A549 (cell line): ENCODE data around the gene DOK4. TPM values are rescaled to one million over a fixed set of nuclear protein-coding genes. Genes with fewer than 3 reads are reported as not detected.

Experiments
- ATAC-seq, 2 experiments: fragments of 200-7000 bp in 1 of 2; fragments of >200 bp in 1 of 2; cut with Nextera tagmentation in 1 of 2; cut with Tn5 transposase in 1 of 2; 3 replicates each; pipeline versions ENCODE4 v1.8.0 to v1.9.1; 2018 to 2020; ENCODE audit warnings: mild to moderate bottlenecking in 1 of 2, moderate library complexity in 1 of 2
- CTCF ChIA-PET: fragments of 300-600 bp; sonication (Branson Sonifier 250); formaldehyde crosslinking; extraction: SDS; loops from one replicate; lab custom pipeline; 2021; ENCODE audit warnings: antibody characterized with exemption, inconsistent platforms; lab: Yijun Ruan, JAX
- POLR2A ChIA-PET: fragments of 350-600 bp; formaldehyde crosslinking; extraction: SDS; loops from one replicate; lab custom pipeline; 2021; ENCODE audit warnings: antibody characterized with exemption, inconsistent platforms; lab: Yijun Ruan, JAX
- DNase-seq, 2 experiments: peaks; one replicate each; pipeline versions ENCODE4 v3.0.0 to v3.0.0-alpha.2; 2011 to 2016; ENCODE audit warnings: low read depth in 1 of 2, low spot score in 1 of 2
- FAIRE-seq: peaks from 2 replicates; lab custom pipeline; 2011; peaks lifted over from hg19 to GRCh38; lab: Jason Lieb, UNC
- H3K27ac ChIP-seq, 2 experiments: fragments of >200 bp; sonication (Bioruptor Twin); formaldehyde crosslinking; 3 replicates each; pipeline ENCODE4 v1.5.1; 2016 to 2017
- H3K4me1 ChIP-seq: fragments of >200 bp; sonication (Bioruptor Twin); formaldehyde crosslinking; 3 replicates; pipeline ENCODE4 v1.6.1; 2016
- H3K4me2 ChIP-seq: fragments of >200 bp; sonication (Bioruptor Twin); formaldehyde crosslinking; 3 replicates; pipeline ENCODE4 v1.6.1; 2016
- H3K4me3 ChIP-seq: fragments of >200 bp; sonication (Bioruptor Twin); formaldehyde crosslinking; 3 replicates; pipeline ENCODE4 v1.5.1; 2016
- H3K9me3 ChIP-seq: fragments of >200 bp; sonication (Bioruptor Twin); formaldehyde crosslinking; 3 replicates; pipeline ENCODE4 v1.6.1; 2016
- BHLHE40 ChIP-seq: IDR thresholded peaks from 2 replicates; pipeline ENCODE4 v1.6.1; 2012; ENCODE audit warnings: low read depth, low read length, inconsistent platforms
- CHD4 ChIP-seq: fragments of 200-600 bp; sonication (generic); IDR thresholded peaks from 2 replicates; pipeline ENCODE4 v1.6.1; 2016; ENCODE audit warnings: antibody characterized with exemption, mild to moderate bottlenecking, borderline replicate concordance
- CTCF ChIP-seq: fragments of >200 bp; sonication (Bioruptor Twin); formaldehyde crosslinking; IDR thresholded peaks from 3 replicates; pipeline ENCODE4 v1.5.1; 2016
- EHMT2 ChIP-seq: fragments of 200-600 bp; sonication (generic); IDR thresholded peaks from 2 replicates; pipeline ENCODE4 v1.6.1; 2016; ENCODE audit warnings: antibody characterized with exemption, low read depth, mild to moderate bottlenecking, moderate library complexity
- ELK1 ChIP-seq: fragments of 150-350 bp; IDR thresholded peaks from 2 replicates; pipeline ENCODE4 v1.6.1; 2014; ENCODE audit warnings: low read depth, mild to moderate bottlenecking, low read length
- EP300 ChIP-seq, 2 experiments: fragments of >200 bp; sonication (Bioruptor Twin); formaldehyde crosslinking; IDR thresholded peaks; 2 replicates in 1 of 2; 3 replicates in 1 of 2; pipeline ENCODE4 v1.6.1; 2016 to 2017
- FOSB ChIP-seq: fragments of 250-450 bp; sonication (Bioruptor Pico); IDR thresholded peaks from 2 replicates; pipeline ENCODE4 v1.5.0; 2020; ENCODE audit warnings: mild to moderate bottlenecking, moderate library complexity
- FOSL2 ChIP-seq, 2 experiments: fragments of 450-650 bp in 1 of 2; fragments of >200 bp in 1 of 2; sonication (Bioruptor Twin) in 1 of 2; formaldehyde crosslinking; IDR thresholded peaks; 2 replicates each; pipeline versions ENCODE4 v1.5.0 to v1.6.1; 2016 to 2020; ENCODE audit warnings: mild to moderate bottlenecking in 1 of 2, moderate library complexity in 1 of 2
- HES2 ChIP-seq: fragments of >200 bp; sonication (Bioruptor Twin); formaldehyde crosslinking; IDR thresholded peaks from 2 replicates; pipeline ENCODE4 v1.6.1; 2016
- HOXB5 ChIP-seq: fragments of 250-450 bp; sonication (Bioruptor Pico); IDR thresholded peaks from 2 replicates; pipeline ENCODE4 v1.5.0; 2020; ENCODE audit warnings: mild to moderate bottlenecking, moderate library complexity
- JUNB ChIP-seq: fragments of >200 bp; sonication (Bioruptor Twin); formaldehyde crosslinking; IDR thresholded peaks from 2 replicates; pipeline ENCODE4 v1.6.1; 2016
- KDM1A ChIP-seq: fragments of 200-600 bp; sonication (generic); IDR thresholded peaks from 2 replicates; pipeline ENCODE4 v1.6.1; 2016; ENCODE audit warnings: low read depth, mild to moderate bottlenecking
- MAFK ChIP-seq: fragments of 450-650 bp; IDR thresholded peaks from 2 replicates; pipeline ENCODE4 v1.6.1; 2014; ENCODE audit not compliant: partially characterized antibody
- NR3C1 ChIP-seq: fragments of >200 bp; sonication (Bioruptor Twin); formaldehyde crosslinking; IDR thresholded peaks from 3 replicates; pipeline ENCODE4 v1.6.1; 2017
- POLR2A ChIP-seq: IDR thresholded peaks from 2 replicates; pipeline ENCODE4 v1.6.1; 2012; ENCODE audit warnings: mild to moderate bottlenecking, low read length
- RAD21 ChIP-seq, 2 experiments: fragments of >200 bp in 1 of 2; sonication (Bioruptor Twin) in 1 of 2; formaldehyde crosslinking in 1 of 2; IDR thresholded peaks in 1 of 2; conservative IDR thresholded peaks in 1 of 2; 2 replicates in 1 of 2; 3 replicates in 1 of 2; pipeline ENCODE4 v1.6.1; 2012 to 2018; ENCODE audit warnings: inconsistent platforms in 1 of 2
- SREBF2 ChIP-seq: fragments of 450-650 bp; IDR thresholded peaks from 2 replicates; pipeline ENCODE4 v1.6.1; 2014; ENCODE audit warnings: mild to moderate bottlenecking, moderate library complexity
- ZSCAN20 ChIP-seq: fragments of 250-450 bp; sonication (Bioruptor Pico); IDR thresholded peaks from 2 replicates; pipeline ENCODE4 v1.8.0; 2022; ENCODE audit warnings: mild to moderate bottlenecking, moderate library complexity
- WGBS: methylation state at CpG from one replicate; pipeline ENCODE4 v1.1.6; 2017; ENCODE audit errors: missing lambda C conversion rate; 5-methylcytosine and 5-hydroxymethylcytosine counted together
- polyA plus RNA-seq, 4 experiments: library from polyadenylated mRNA; depleted of rRNA in 3 of 4; stranded (reverse); fragments of >200 nt; fragmentation: RNase III in 1 of 4; extraction: RNeasy Plus Mini Kit Qiagen cat#74134 plus additional on column Dnase treatment in 1 of 4; gene quantifications; 2 replicates in 3 of 4; 3 replicates in 1 of 4; pipeline ENCODE4 v1.2.3, GENCODE V29; 2011 to 2017

Gene DOK4
- polyA plus RNA-seq, 2 of the 4 experiments (the other 2 are of a cell fraction) = 70.3 to 85.4 TPM

GRCh38 chr16:57516176-57516725 is 30.0 kb upstream of the DOK4 start:
- Histone ChIP-seq H3K27ac (no peak overlapping the region), H3K9me3 (no peaks in the 10 kb centered on the region), H3K4me2 (no peak overlapping the region), H3K4me3 (no peak overlapping the region), H3K4me1 (peaks cover 11% of the 10 kb centered on the region)
- TF ChIP-seq FOSB (CRISPR knock-in tag) = no peak
- no peak for TF ChIP-seq ELK1
- no peak for TF ChIP-seq MAFK
- no peak for TF ChIP-seq RAD21 (conservative IDR thresholded peaks at IDR 0.05 in 1 of 2, IDR thresholded peaks at IDR 0.05 in 1 of 2)
- no peak for TF ChIP-seq NR3C1
- no peak for TF ChIP-seq FOSL2 (IDR thresholded peaks at IDR 0.05)
- no peak for TF ChIP-seq FOSL2 (CRISPR knock-in tag; IDR thresholded peaks at IDR 0.05)
- no peak for TF ChIP-seq ZSCAN20 (CRISPR knock-in tag)
- no peak for TF ChIP-seq POLR2A
- no peak for TF ChIP-seq CHD4
- no peak for TF ChIP-seq HES2
- TF ChIP-seq EHMT2 = no peak
- no peak for TF ChIP-seq HOXB5 (CRISPR knock-in tag)
- TF ChIP-seq EP300 (IDR thresholded peaks at IDR 0.05) = no peak
- TF ChIP-seq JUNB = no peak
- TF ChIP-seq CTCF = no peak
- WGBS = 84% methylated on average over 10 of the region's 10 CpGs
- ChIA-PET CTCF (interaction anchor here (0.9 to 18.0 kb wide), 8 partner anchors 9 to 216 kb away, joined by 3 to 340 read pairs (median 32); partner anchors contain the start of gene POLR2C), POLR2A (interaction anchor here (0.7 to 2.0 kb wide), 2 partner anchors 15 to 69 kb away, joined by 5 to 6 read pairs; partner anchors contain the start of genes CIAPIN1 and COQ9)
- FAIRE-seq = no peak
- DNase-seq = no peak
- ATAC-seq = no peak

- ATAC-seq (no peak), DNase-seq (no peak), FAIRE-seq (no peak)
- Histone ChIP-seq H3K27ac (no peak overlapping the region), H3K4me3 (no peak overlapping the region), H3K9me3 (no peaks in the 10 kb centered on the region), H3K4me2 (no peak overlapping the region), H3K4me1 (peaks cover 11% of the 10 kb centered on the region)
- POLR2A ChIA-PET = no interaction called here
- 93% methylated on average over 22 of the region's 23 CpGs for WGBS
- TF ChIP-seq SREBF2 = no peak
- no peak for TF ChIP-seq RAD21 (conservative IDR thresholded peaks at IDR 0.05 in 1 of 2, IDR thresholded peaks at IDR 0.05 in 1 of 2)
- CTCF ChIA-PET = interaction anchor here (1.0 to 22.0 kb wide), 7 partner anchors 7 to 94 kb away, joined by 3 to 340 read pairs (median 20); partner anchors contain the start of gene POLR2C
Measured at GRCh38 chr16:57514791-57515600, 28.7 kb upstream of the DOK4 start.

GRCh38 chr16:57514371-57514770 is 28.1 kb upstream of the DOK4 start:
- no peak overlapping the region for H3K4me3 ChIP-seq
- DNase-seq (no peak), ATAC-seq (no peak), FAIRE-seq (no peak)
- TF ChIP-seq MAFK = no peak
- TF ChIP-seq BHLHE40 = no peak
- peak; percentile 75; the same call in 1 of the 2 replicates for TF ChIP-seq KDM1A
- no peak overlapping the region for H3K4me2 ChIP-seq
- H3K4me1 ChIP-seq = peaks cover 11% of the 10 kb centered on the region
- WGBS = 88% methylated on average over 4 of the region's 4 CpGs
- 0 out of 6 replicates have a peak overlapping the region, but pooled peaks of 1 of the 2 experiments have one; percentile 7 for H3K27ac ChIP-seq
- ChIA-PET POLR2A (no interaction called here), CTCF (interaction anchor here (1.0 to 22.0 kb wide), 6 partner anchors 7 to 93 kb away, joined by 3 to 340 read pairs (median 14); partner anchors contain the start of gene POLR2C)
- H3K9me3 ChIP-seq = no peaks in the 10 kb centered on the region
